NCI-H1694 treated with DMSO at 0.1 percent for 48 hours (cell line): ENCODE results near the gene COMMD3.
"Not testable (repeated sequence)": the region's sequence is repeated elsewhere in the genome, so short reads cannot be mapped to it uniquely, and the experiment has no call there.

Experiments
- DNase-seq: peaks from one replicate; lab custom pipeline; 2025; lab: John Stamatoyannopoulos, UW

Gene COMMD3

GRCh38 chr10:22316286-22317075 lies at the start of gene COMMD3:
Gene COMMD3 (plus strand): TSS chr10:22316388. CDS start chr10:22316418, 30 bp downstream.
- peak; percentile 74 for DNase-seq

GRCh38 chr10:22268503-22268902 lies 47.7 kb upstream of the COMMD3 start:
- no peak for DNase-seq

- no peak for DNase-seq
These were observed 44.4 kb upstream of the COMMD3 start for GRCh38 chr10:22271786-22272185.

GRCh38 chr10:22278441-22278782 lies 37.8 kb upstream of the COMMD3 start:
- no peak for DNase-seq

- no peak for DNase-seq
These were observed 36.1 kb upstream of the COMMD3 start for GRCh38 chr10:22280078-22280477.

- peak; percentile 12 for DNase-seq
These were observed 31.1 kb upstream of the COMMD3 start for GRCh38 chr10:22285130-22285529.

- DNase-seq: no peak
These were observed 22.3 kb upstream of the COMMD3 start for GRCh38 chr10:22293747-22294404.

DNA sequence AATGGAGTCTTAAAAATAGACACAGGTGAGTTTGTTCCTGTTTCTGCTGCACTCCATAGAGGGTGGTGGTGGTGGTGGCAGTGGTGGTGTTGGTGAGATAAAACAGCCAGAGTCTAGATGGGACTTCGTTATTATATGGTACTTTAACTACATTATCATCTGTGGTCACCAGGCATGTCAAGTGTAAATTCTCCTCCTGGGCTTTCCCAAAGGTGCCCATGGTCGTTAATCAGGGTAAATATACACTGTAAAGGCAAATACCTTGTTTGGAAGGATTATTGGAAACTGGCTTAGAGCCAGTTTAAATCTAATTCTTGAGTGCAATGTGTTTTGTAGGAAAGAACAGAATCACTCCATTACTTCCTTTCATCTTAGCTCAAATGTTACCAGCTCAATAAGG lies 21.5 kb upstream of the COMMD3 start:
- DNase-seq: no peak

GRCh38 chr10:22301193-22301592 lies 15.0 kb upstream of the COMMD3 start:
- no peak for DNase-seq

DNA sequence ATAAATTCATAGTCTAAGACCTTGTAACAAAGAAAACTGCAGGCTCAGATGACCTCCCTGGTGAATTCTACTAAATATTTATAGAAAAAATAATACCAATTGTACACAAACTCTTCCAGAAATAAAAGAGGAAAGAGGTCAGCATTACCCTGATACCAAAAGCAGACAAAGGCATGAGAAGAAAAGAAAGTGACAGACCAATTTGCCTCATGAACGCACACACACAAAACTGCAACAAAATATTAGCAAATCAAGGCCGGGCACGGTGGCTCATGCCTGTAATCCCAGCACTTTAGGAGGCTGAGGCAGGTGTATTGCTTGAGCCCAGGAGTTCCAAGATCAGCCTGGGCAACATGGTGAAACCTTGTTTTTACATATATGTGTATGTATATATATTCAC lies 12.7 kb upstream of the COMMD3 start:
- DNase-seq: no peak

GRCh38 chr10:22305721-22306120 lies 10.5 kb upstream of the COMMD3 start:
- DNase-seq: no peak

GRCh38 chr10:22308390-22308789 lies 7.8 kb upstream of the COMMD3 start:
- DNase-seq: no peak

- DNase-seq: no peak
These were observed 6.8 kb upstream of the COMMD3 start for GRCh38 chr10:22309180-22310000.

DNA sequence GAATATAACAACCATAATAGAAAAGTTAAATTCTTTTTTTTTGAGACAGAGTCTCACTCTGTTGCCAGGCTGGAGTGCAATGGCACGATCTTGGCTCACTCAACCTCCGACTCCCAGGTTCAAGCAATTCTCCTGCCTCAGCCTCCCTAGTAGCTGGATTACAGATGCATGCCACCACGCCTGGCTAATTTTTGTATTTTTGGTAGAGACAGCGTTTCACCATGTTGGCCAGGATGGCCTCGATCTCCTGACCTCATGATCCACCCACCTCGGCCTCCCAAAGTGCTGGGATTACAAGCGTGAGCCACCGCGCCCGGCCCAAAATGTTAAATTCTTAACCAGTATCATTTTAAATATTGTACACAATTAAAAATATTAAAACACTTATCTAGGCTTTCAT lies 6.2 kb upstream of the COMMD3 start:
- not testable (repeated sequence) for DNase-seq

DNA sequence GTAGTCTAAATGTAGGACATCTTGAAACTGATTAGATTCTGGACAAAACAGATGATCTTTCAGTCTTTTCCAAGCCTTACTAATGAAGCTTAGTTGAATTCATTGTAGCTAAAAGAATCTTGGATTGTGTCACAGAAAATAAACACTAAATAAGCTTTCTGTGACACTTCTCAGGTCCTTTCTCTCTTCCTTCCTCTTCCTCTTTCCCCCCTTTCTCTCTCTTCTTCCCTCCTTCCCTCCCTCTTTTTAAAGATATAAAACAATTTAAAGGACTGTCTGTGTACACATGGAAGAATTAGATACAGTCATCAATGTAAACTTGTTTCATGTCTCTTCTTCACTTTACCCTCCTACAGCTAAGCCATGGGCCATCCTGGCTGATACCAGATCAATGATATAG lies 5.3 kb upstream of the COMMD3 start:
- DNase-seq: no peak

GRCh38 chr10:22314852-22315251 lies 1.3 kb upstream of the COMMD3 start:
- DNase-seq: no peak

GRCh38 chr10:22315455-22316285 lies 518 bp upstream of the COMMD3 start:
- peak; percentile 22 for DNase-seq

DNA sequence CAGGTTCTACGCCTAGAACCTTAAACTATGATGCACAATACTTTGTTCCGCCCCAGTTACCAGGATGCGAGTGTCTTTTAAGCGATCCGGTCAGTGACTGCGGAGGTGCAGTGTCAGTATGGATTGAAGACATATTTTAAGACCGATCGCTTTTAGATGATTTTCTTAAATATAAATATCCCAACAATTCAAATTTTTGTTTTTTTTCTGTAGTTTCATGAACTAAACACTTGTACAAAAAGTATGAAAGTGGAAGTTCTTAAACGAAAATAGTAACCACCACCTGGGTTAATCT lies 835 bp downstream of the COMMD3 start:
- DNase-seq: no peak

- DNase-seq: no peak
These were observed 1.8 kb downstream of the COMMD3 start for GRCh38 chr10:22317771-22318565.

- no peak for DNase-seq
These were observed 2.6 kb downstream of the COMMD3 start for GRCh38 chr10:22318772-22319171.

DNA sequence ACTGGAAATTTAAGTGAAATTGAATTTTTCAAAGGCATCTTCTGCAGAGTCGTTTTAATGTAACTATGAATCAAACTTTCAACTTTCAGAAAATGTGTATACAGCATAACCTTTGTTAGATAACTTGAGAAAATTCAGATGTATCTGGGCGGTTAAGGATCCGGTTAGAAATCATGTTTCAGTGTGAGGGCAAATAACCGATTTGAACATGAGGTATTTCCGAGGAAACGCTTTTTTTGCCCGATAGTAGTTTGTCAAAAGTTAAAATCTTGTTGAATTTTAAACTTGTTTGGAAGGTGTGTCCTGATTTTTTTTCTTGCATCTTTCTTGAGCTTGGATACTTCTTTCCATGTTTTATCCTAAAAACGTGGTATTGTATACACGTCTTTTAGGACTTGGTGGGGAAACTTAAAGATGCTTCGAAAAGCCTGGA lies 3.4 kb downstream of the COMMD3 start:
- DNase-seq: no peak
